ENCODE results near the gene ARHGEF1.
A peak's percentile ranks its signal among the peaks of the same experiment; 100 is the strongest.
"Not testable (repeated sequence)": the region's sequence is repeated elsewhere in the genome, so short reads cannot be mapped to it uniquely, and the experiment has no call there.

Gene ARHGEF1

DNA sequence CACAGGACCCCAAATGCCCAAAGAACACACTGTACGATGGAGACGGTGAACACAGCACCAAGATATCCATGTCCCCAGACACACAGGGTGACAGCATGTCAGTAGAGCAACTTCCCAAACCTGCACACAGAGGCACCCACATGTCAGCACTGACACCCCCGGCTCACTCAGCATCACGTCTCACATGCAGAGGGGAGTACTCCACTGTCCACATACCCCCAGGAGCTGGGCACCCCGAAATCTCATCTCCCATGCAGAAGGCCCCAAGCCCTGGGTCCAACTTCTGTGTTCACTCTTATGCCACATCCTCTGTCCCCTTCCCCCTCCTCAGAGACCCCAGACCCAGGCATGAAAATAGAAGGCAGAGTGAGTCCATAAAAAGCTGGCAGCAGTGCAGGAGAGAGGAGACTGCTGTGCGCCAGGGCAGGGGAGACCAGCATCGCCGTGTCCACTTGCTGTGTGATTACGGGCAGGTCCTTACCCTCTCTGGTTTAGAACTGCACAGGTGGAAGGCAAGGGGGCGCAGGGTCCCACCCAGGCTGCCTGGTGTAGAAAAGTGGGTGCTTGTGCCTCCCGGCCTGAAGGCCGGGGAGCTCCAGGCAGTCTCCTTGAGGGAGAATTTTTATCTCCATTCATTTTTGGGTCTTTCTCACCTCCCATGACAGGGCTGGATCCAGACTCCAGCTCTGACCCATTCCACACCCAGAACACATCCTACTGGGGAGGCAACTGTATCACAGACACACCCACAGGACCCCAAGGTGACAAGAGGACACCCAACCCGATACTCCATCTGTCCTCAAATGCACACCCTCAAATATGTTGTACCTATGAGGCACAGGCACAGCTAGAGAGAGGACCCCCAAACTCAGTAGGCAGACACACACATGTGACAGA is 28.3 kb downstream of the ARHGEF1 start:
- Mint-ChIP-seq H3K4me3 (no peak overlapping the region), H3K4me1 (ENCODE audit: low read depth) (peaks cover 42% of the 10 kb centered on the region), H3K36me3 (ENCODE audit: low read depth) (peaks cover 20% of the 10 kb centered on the region), H3K9me3 (no peaks in the 10 kb centered on the region), H3K27me3 (peaks cover 23% of the 10 kb centered on the region), H3K27ac (peak overlapping the region; percentile 44)
- peak; percentile 50 for DNase-seq

DNA sequence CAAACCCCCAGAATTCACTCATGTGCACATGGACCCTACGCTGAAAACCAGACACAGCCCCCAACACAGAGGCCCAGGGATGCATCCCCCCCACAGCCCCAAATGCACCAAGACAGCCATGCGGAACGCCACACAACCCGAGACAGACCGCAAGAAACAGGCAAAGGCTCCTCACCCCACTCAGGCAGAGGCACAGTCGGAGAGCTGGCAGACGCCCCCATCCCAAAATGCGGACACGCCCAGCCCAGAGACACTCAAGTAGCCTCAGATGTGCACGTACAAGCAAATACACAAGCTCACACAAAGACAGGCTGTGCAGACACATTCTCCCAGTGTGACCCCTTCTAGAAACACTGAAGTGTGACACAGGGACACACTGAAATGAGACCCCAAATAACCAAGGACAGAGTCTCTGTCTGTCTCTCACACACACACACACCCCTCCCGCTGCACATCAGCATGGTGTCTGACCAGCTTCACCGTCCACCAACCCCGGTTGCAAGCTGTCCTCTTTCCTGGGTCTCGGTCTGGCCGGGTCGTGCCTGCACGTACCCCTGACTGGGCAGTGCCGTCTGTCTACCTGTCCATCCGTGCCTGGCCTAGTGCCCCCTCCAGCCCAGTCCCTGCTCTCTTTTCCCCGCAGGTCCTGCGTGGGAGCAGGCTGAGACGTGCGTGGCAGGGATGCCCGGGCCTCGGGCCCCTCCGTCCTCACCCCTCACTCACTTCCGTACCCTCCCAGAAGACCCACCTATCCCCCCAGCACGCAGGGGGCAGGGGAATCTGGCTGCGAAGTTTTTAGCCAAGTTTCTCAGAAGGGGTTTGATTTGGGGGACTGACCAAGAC is 29.1 kb downstream of the ARHGEF1 start:
- Mint-ChIP-seq H3K4me1 (ENCODE audit: low read depth) (peaks cover 38% of the 10 kb centered on the region), H3K27me3 (peaks cover 23% of the 10 kb centered on the region), H3K9me3 (no peaks in the 10 kb centered on the region), H3K4me3 (no peak overlapping the region), H3K36me3 (ENCODE audit: low read depth) (peaks cover 12% of the 10 kb centered on the region), H3K27ac (peak overlapping the region; percentile 44)
- peak; percentile 58 for DNase-seq

DNA sequence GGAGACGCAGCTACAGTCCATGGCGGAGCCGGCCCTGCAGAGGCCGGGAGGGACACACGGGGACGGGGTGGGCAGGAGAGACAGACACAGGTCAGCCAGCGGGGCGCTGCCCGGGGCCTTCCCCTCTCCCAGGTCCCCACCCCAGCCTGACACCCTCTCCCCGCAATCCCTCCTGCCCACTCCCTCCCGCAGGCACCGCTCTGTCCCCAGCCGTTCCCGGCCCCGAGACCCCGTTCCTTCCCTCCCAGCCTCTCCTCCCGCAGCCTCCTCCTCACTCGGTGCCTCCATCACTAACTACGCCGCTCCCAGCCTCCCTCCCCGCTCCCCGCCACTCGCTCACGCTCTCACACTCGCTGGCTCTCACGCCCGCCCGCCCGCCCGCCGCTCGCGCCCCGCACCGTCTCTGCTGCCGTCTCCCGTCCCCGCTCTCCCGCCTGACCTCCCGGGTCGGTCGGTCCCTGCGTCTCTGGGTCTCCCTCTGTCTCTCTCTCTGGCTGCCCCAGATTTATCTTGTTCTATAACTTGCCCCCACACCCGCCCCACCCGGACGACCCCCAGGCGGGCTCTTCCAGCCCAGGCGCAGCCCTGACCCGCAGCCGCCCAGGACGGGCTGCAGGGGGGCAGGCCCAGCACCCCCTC is 30.0 kb downstream of the ARHGEF1 start:
- Mint-ChIP-seq H3K4me3 (no peak overlapping the region), H3K9me3 (no peaks in the 10 kb centered on the region), H3K36me3 (ENCODE audit: low read depth) (peaks cover 8% of the 10 kb centered on the region), H3K27ac (no peak overlapping the region), H3K4me1 (ENCODE audit: low read depth) (peaks cover 36% of the 10 kb centered on the region), H3K27me3 (peaks cover 23% of the 10 kb centered on the region)
- DNase-seq: peak; percentile 54

DNA sequence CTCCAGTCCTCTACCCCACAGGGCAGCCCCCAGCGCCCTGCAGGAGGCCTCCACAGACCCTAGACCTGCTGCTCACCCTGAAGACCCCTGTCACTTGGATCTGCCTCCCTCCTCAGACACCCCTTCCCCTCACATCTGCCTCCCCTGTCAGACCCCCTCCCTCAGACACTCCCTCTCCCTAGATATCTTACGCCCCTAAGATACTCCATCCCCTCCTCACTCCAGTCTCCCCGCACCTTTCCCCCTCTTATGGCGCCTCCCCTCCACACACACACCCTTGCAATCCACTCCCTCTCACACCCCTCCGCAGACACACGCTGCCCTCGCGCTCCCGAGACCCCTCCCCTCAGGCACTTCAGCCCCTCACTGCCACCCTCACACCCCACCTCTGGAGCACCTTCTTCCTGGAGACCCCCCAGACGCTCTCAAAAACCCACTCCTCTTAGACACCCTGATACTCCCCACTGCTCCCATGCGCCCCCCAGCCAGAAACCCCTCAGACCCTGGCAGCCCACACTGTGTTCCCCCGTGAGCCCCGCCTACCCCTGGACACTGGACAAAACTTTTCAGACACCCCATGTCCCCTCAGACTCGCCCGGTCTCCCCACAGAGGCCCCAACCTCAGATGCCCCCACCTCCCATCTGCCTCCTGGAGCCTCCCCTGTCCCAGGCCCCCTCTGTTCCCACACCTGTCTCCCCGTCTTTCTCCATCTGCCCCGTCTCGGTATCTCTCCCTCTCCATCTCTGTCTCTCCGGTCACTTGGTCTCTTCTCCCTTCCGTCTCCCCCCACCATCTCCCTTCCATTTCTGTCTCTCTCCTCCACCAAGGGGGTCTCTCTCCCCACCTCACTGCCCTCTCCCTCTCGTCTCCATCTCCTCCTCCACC is 30.8 kb downstream of the ARHGEF1 start:
- DNase-seq: no peak
- Mint-ChIP-seq H3K27me3 (peaks cover 23% of the 10 kb centered on the region), H3K9me3 (no peaks in the 10 kb centered on the region), H3K36me3 (ENCODE audit: low read depth) (peaks cover 6% of the 10 kb centered on the region), H3K27ac (no peak overlapping the region), H3K4me3 (no peak overlapping the region), H3K4me1 (ENCODE audit: low read depth) (peaks cover 36% of the 10 kb centered on the region)

DNA sequence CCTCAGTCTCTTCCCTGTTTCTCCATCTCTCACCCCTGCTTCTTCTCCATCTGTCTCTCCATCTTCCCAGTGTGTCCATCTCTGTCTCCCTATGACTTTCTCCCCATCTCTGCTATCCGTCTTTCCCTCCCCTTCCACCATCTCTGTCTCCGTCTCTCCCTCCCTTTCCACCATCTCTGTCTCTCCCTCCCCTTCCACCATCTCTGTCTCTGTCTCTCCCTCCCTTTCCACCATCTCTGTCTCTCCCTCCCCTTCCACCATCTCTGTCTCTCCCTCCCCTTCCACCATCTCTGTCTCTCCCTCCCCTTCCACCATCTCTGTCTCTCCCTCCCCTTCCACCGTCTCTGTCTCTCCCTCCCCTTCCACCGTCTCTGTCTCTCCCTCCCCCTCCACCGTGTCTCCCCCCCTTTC is 31.4 kb downstream of the ARHGEF1 start:
- not testable (repeated sequence) for H3K36me3 Mint-ChIP-seq (ENCODE audit: low read depth); H3K4me3 Mint-ChIP-seq; H3K9me3 Mint-ChIP-seq; DNase-seq; H3K27ac Mint-ChIP-seq
- peaks cover 33% of the 10 kb centered on the region for H3K4me1 Mint-ChIP-seq (ENCODE audit: low read depth)
- peaks cover 23% of the 10 kb centered on the region for H3K27me3 Mint-ChIP-seq

DNA sequence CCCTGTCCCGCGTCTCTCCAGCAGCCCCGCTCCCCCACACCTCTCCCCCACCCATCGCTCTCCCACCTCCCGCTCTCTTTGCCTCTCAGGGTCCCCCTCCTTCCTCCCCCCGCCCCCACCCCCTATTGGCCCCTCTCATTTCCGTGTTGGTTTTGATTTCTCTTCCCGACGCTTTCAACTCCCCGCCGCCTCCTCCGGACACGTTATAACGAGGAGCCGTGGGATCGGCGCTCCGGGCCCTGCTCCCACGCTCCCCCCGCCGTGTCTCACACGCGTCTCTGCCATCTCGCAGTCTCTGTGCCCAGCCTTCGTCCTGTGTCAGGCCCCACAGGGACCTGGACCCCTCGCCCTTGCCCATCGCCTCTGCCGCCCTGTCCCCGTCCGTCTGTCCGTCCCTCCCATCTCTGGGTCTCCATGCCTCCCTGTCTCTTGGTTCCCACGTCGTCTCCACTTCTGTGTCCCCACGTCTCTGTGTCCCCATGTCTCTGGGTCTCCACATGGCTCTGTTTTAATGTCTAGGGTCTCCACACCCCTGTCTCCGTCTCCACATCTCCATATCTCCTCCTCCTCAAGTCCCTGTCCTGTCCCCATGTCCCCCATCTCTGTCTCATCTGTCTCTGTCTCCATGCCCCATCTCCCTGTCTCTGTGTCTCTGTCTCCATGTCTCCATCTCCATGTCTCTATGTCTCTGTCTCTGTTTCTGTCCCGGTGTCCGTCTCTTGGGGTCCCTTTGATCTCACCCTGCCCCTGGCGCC is 32.2 kb downstream of the ARHGEF1 start:
- DNase-seq: peak; percentile 45
- Mint-ChIP-seq H3K4me3 (no peak overlapping the region), H3K27ac (no peak overlapping the region), H3K4me1 (ENCODE audit: low read depth) (peaks cover 32% of the 10 kb centered on the region), H3K27me3 (peaks cover 23% of the 10 kb centered on the region), H3K36me3 (ENCODE audit: low read depth) (no peaks in the 10 kb centered on the region), H3K9me3 (no peaks in the 10 kb centered on the region)

DNA sequence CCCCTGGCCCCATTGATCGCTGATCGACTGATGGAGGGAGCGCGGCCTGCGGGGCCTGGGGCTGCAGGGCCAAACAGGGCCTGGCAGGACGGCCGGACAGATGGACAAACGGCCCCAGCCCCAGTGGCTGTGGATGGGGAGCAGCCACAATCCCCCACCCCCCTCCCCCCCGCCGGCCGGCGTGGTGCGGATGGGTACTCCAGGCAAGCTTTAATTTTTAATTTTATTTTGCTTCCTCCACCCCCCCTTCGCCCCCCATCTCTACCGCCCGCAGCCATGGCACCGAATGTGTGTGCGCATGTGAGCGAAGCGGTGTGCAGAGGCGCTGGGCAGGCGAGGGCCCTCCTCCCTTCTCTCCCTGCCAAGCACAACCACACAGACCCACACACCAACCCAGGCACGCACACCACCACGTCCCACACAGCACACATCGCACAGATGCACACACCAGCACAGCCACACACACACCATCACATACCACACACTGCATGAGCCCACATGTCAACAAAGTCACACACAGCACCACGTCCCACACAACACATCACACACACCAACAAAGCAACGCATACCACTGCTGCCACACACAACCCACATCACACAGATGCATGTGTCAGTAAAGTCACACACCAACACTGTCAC is 32.9 kb downstream of the ARHGEF1 start:
- Mint-ChIP-seq H3K27me3 (peaks cover 23% of the 10 kb centered on the region), H3K36me3 (ENCODE audit: low read depth) (no peaks in the 10 kb centered on the region), H3K27ac (no peak overlapping the region), H3K4me1 (ENCODE audit: low read depth) (peaks cover 27% of the 10 kb centered on the region), H3K9me3 (no peaks in the 10 kb centered on the region), H3K4me3 (no peak overlapping the region)
- DNase-seq: no peak

DNA sequence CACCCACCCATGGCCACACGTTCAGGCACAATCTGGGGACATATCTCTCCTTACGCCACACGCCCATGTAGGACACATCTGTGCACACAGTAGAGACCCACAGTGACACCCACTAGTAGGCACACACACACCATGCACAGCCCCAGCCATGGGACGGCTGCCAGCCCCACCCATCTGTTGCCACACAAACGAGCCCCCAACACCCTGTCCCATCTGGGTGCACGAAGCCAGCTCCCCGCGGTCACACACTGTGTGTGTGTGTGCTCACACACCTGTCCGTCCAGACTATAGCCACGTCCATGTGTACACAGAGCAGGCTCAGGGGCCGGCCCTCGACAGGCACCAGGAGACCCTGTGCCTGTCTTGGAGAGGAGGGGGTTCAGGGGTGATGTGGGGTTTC is 34.7 kb downstream of the ARHGEF1 start:
- Mint-ChIP-seq H3K4me3 (no peak overlapping the region), H3K27me3 (peaks cover 20% of the 10 kb centered on the region), H3K4me1 (ENCODE audit: low read depth) (peaks cover 21% of the 10 kb centered on the region), H3K27ac (no peak overlapping the region), H3K36me3 (ENCODE audit: low read depth) (no peaks in the 10 kb centered on the region), H3K9me3 (no peaks in the 10 kb centered on the region)
- DNase-seq: no peak

DNA sequence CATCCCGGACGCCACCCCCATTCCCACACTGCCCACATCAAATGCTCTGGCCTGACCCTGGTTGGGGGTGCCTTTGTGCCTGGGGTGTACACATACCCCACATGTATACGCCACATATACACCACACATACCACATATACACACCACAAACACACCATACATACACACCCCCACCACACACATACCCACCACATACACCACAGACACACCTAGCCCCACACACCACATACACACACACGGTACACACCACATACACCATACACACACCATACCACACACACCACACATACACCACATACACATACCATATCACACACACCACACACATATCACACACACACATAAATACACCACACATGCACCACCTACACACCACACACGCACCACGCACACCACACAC is 35.1 kb downstream of the ARHGEF1 start:
- Mint-ChIP-seq H3K9me3 (no peaks in the 10 kb centered on the region), H3K4me3 (no peak overlapping the region), H3K27me3 (peaks cover 20% of the 10 kb centered on the region), H3K27ac (no peak overlapping the region), H3K36me3 (ENCODE audit: low read depth) (no peaks in the 10 kb centered on the region), H3K4me1 (ENCODE audit: low read depth) (peaks cover 22% of the 10 kb centered on the region)
- no peak for DNase-seq

DNA sequence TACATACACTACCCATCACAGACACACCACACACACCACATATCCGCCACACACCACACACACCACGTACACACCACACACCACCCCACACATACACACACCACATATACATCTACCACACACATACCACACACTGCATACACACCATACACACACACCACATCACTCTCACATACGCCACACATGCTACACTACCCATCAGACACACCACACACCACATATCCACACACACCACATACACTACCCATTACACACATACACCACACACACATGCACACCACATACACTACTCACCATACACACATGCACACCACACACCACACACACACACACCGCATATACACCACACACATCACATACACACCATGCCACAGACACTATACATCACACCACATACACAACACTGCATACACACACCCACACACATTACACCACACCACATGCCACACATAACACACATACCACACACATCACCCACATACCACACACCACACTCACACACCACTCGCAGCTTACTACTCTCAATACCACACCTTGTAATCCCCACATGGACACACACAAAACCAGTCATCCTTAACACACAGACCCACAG is 35.8 kb downstream of the ARHGEF1 start:
- H3K27ac Mint-ChIP-seq: no peak overlapping the region
- H3K36me3 Mint-ChIP-seq (ENCODE audit: low read depth): no peaks in the 10 kb centered on the region
- peaks cover 16% of the 10 kb centered on the region for H3K27me3 Mint-ChIP-seq
- H3K9me3 Mint-ChIP-seq: no peaks in the 10 kb centered on the region
- H3K4me3 Mint-ChIP-seq: no peak overlapping the region
- DNase-seq: no peak
- peaks cover 22% of the 10 kb centered on the region for H3K4me1 Mint-ChIP-seq (ENCODE audit: low read depth)

DNA sequence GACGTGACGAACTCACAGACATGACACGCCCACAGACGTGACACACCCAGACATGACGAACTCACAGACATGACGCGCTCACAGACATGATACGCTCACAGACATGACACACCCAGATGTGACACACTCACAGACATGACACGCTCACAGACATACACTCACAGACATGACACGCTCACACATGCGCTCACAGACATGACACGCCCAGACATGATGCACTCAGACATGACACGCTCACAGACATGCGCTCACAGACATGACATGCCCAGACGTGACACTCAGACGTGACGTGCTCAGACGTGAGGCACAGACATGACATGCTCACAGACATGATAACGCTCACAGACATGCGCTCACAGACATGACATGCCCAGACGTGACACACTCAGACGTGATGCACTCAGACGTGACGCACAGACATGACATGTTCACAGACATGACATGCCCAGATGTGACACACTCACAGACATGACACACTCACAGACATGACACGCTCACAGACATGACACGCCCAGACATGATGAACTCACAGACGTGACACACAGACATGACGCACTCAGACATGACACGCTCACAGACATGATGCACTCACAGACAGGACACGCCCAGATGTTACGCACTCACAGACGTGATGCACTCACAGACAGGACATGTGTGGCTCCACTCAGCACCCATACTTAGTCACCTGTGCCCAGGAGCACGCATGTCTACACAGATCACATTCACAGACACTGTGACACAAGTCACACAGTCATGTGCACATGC is 37.1 kb downstream of the ARHGEF1 start:
- Mint-ChIP-seq H3K36me3 (ENCODE audit: low read depth) (no peaks in the 10 kb centered on the region), H3K27ac (no peak overlapping the region), H3K9me3 (no peaks in the 10 kb centered on the region), H3K4me1 (ENCODE audit: low read depth) (peaks cover 15% of the 10 kb centered on the region), H3K27me3 (peaks cover 9% of the 10 kb centered on the region), H3K4me3 (no peak overlapping the region)
- DNase-seq: no peak

DNA sequence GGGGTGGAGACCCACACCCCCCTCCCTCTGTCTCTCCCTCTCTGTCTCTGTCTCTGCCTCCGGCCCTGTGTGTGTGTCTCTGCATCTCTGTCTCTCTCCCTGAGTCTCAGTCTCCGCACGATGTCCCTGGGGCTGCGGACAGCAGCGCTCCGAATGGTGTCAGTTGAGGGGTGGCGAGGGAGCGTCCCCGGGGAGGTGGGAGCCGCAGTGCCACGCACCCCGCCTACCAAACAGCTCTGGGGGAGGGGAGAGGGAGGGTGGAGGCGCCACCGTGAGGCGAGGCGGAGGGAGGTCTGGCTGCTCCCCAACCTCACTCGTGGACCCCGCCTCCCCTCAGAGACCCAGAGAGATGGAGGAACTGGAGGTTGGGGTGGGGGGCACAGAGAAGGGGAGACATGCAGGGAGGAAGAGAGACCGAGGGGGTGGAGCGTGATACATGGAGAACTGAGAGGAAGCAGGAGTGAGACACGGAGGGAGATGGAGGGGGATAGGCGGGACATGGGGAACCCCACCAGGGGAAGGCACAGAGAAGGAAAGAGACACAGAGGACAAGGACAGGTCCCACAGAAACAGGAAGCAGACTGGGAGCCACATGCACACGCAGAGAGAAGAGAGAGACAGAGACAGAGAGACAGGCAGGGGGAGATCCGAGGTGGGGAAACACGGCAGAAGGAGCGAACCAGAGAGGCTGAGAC is 38.0 kb downstream of the ARHGEF1 start:
- Mint-ChIP-seq H3K4me3 (no peak overlapping the region), H3K9me3 (no peaks in the 10 kb centered on the region), H3K27ac (no peak overlapping the region), H3K36me3 (ENCODE audit: low read depth) (no peaks in the 10 kb centered on the region), H3K27me3 (peaks cover 9% of the 10 kb centered on the region), H3K4me1 (ENCODE audit: low read depth) (peaks cover 15% of the 10 kb centered on the region)
- DNase-seq: no peak
